Type B pancreatic cell (in vitro differentiated cells): ENCODE results near the gene ZDBF2. TPM values are rescaled to one million over a fixed set of nuclear protein-coding genes. Genes with fewer than 3 reads are reported as not detected.
"Not testable (repeated sequence)": the region's sequence is repeated elsewhere in the genome, so short reads cannot be mapped to it uniquely, and the experiment has no call there.

ENCODE experiments used
- DNase-seq: peaks from one replicate; pipeline ENCODE4 v3.0.0; 2021; ENCODE audit warnings: mixed read lengths; ENCODE audit not compliant: unreplicated experiment; ENCODE audit errors: extremely low spot score
- H3K27ac Mint-ChIP-seq: 2 replicates; pipeline ENCODE4 v1.8.0; 2021; ENCODE audit warnings: mild to moderate bottlenecking, mixed read lengths
- H3K27me3 Mint-ChIP-seq: 2 replicates; pipeline ENCODE4 v1.8.0; 2021; ENCODE audit warnings: mixed read lengths
- H3K36me3 Mint-ChIP-seq: 2 replicates; pipeline ENCODE4 v1.8.0; 2021; ENCODE audit warnings: mixed read lengths
- H3K4me1 Mint-ChIP-seq: one replicate; pipeline ENCODE4 v1.8.0; 2021; ENCODE audit warnings: mixed read lengths; ENCODE audit not compliant: unreplicated experiment
- H3K4me3 Mint-ChIP-seq: 2 replicates; pipeline ENCODE4 v1.8.0; 2021; ENCODE audit warnings: mild to moderate bottlenecking, mixed read lengths
- H3K9me3 Mint-ChIP-seq: 2 replicates; pipeline ENCODE4 v1.8.0; 2021; ENCODE audit warnings: mixed read lengths
- total RNA-seq: library from RNA; stranded (reverse); gene quantifications from 2 replicates; pipeline ENCODE4 v1.2.1, GENCODE V29; 2021; ENCODE audit warnings: low replicate concordance
- TF ChIP-seq, protein P1 (sequence below): fragments of 200-600 bp; sonication (generic); conservative IDR thresholded peaks from 2 replicates; pipeline ENCODE4 v1.5.0; 2021; ENCODE audit warnings: antibody characterized with exemption, mild to moderate bottlenecking

ZDBF2 gene
- total RNA-seq, 1 donor from 2014 or later, result 35.1 TPM

DNA sequence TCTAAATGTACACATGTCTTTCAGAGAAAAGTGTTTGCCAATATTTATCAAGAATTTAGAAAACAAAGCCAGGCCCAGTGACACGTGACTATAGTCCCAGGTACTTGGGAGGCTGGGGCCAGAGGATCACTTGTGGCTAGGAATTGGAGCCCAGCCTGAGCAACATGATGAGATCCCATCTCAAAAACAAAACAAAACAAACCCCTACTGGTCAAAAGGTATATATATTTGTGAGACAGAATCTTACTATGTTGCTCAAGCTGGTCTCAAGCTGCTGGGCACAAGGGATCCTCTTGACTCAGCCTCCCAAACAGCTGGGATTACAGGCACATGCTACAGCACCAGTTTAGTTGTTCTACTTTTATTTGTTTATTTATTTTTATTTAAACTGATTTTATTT lies 79.2 kb downstream of the ZDBF2 start:
- Mint-ChIP-seq H3K36me3 (no peaks in the 10 kb centered on the region), H3K9me3 (peaks cover 18% of the 10 kb centered on the region), H3K4me3 (no peak overlapping the region), H3K27ac (no peak overlapping the region), H3K27me3 (no peaks in the 10 kb centered on the region), H3K4me1 (no peaks in the 10 kb centered on the region)
- TF ChIP-seq, protein P1, sequence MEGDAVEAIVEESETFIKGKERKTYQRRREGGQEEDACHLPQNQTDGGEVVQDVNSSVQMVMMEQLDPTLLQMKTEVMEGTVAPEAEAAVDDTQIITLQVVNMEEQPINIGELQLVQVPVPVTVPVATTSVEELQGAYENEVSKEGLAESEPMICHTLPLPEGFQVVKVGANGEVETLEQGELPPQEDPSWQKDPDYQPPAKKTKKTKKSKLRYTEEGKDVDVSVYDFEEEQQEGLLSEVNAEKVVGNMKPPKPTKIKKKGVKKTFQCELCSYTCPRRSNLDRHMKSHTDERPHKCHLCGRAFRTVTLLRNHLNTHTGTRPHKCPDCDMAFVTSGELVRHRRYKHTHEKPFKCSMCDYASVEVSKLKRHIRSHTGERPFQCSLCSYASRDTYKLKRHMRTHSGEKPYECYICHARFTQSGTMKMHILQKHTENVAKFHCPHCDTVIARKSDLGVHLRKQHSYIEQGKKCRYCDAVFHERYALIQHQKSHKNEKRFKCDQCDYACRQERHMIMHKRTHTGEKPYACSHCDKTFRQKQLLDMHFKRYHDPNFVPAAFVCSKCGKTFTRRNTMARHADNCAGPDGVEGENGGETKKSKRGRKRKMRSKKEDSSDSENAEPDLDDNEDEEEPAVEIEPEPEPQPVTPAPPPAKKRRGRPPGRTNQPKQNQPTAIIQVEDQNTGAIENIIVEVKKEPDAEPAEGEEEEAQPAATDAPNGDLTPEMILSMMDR, result peak; percentile 46
- no peak for DNase-seq

DNA sequence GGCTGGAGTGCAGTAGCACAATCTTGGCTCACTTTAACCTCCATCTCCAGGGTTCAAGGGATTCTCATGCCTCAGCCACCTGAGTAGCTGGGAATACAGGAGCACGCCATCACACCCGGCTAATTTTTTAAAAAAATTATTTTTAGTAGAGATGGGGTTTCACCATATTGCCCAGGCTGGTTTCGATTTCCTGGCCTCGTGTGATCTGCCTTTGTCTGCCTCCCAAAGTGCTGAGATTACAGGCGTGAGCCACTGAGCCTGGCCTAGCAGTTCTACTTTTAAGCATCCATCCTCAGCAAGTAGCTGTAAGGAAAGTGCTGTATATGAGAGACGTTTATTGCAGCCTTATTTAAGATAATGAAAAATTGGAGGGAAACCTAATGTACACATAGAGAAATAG lies 79.7 kb downstream of the ZDBF2 start:
- Mint-ChIP-seq H3K9me3 (peaks cover 21% of the 10 kb centered on the region), H3K4me3 (no peak overlapping the region), H3K27ac (no peak overlapping the region), H3K4me1 (no peaks in the 10 kb centered on the region), H3K27me3 (no peaks in the 10 kb centered on the region), H3K36me3 (no peaks in the 10 kb centered on the region)
- TF ChIP-seq, protein P1, result no peak
- no peak for DNase-seq

DNA sequence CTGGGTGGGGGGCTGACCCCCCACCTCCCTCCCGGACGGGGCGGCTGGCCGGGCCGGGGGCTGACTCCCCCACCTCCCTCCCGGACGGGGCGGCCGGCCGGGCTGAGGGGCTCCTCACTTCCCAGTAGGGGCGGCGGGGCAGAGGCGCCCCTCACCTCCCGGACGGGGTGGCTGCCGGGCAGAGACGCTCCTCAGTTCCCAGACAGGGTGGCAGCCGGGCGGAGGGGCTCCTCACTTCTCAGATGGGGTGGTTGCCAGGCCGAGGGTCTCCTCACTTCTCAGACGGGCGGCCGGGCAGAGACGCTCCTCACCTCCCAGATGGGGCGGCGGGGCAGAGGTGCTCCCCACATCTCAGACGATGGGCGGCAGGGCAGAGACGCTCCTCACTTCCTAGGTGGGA lies 82.4 kb downstream of the ZDBF2 start:
- H3K4me3 Mint-ChIP-seq, H3K4me1 Mint-ChIP-seq, H3K27me3 Mint-ChIP-seq, H3K27ac Mint-ChIP-seq, DNase-seq, H3K36me3 Mint-ChIP-seq: not testable (repeated sequence)
- H3K9me3 Mint-ChIP-seq, result peaks cover 13% of the 10 kb centered on the region

DNA sequence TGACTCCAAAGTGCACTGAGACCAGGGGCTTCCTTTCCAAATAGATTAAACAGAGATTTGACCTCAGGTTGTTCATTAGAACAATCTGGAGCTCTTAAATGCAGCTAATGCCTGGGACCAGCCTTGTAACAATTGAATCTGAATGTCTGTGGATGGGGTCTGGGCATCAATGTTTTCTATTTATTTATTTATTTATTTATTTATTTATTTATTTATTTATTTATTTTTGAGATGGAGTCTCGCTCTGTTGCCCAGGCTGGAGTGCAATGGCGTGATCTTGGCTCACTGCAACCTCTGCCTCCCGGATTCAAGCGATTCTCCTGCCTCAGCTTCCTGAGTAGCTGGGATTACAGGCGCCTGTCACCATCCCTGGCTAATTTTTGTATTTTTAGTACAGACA lies 86.4 kb downstream of the ZDBF2 start:
- not testable (repeated sequence) for H3K4me1 Mint-ChIP-seq, H3K27ac Mint-ChIP-seq, DNase-seq, H3K4me3 Mint-ChIP-seq, H3K36me3 Mint-ChIP-seq, H3K27me3 Mint-ChIP-seq
- peaks cover 13% of the 10 kb centered on the region for H3K9me3 Mint-ChIP-seq

DNA sequence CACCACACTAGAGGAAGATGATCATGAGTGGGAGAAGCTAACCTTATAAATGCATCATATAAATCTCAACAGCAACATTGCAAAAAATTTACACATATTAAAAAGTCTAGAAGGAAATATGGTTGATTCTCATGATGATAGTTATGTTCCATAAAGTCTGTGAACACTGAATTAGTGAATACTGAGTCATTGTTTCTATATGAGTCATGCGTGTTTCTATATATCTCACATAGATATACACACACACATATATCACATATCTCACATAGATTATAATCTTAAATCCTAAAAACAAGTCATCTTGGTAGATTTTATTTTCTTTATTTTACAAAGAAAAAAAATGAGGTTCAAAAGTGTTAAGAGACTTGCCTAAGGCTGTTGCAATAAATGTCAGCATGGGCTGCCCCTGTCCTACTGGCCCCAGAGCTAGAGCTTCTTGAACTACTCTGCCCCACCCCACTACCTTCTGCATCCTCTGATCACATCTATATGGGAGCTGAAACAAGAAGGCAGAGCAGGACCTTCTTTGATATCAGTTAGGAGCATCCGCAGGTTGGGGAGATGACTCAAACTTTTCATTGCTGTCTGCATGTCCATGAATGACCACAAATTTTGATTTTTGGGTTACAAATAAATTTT lies 87.1 kb downstream of the ZDBF2 start:
- Mint-ChIP-seq H3K27ac (no peak overlapping the region), H3K36me3 (no peaks in the 10 kb centered on the region), H3K4me1 (no peaks in the 10 kb centered on the region), H3K4me3 (no peak overlapping the region), H3K27me3 (peaks cover 3% of the 10 kb centered on the region), H3K9me3 (peaks cover 13% of the 10 kb centered on the region)
- TF ChIP-seq, protein P1, result no peak
- DNase-seq, result no peak

Other genes starting within 250 kb of the ZDBF2 start
- 20.4 and 21.0 TPM in 2 replicates for gene INO80D, start 188.5 kb upstream of the ZDBF2 start, total RNA-seq
- 81.5 and 95.9 TPM in 2 replicates for gene NDUFS1, start 115.2 kb upstream of the ZDBF2 start, total RNA-seq
- 623 and 674 TPM in 2 replicates for gene EEF1B2, start 114.8 kb upstream of the ZDBF2 start, total RNA-seq
- gene ADAM23, start 168.9 kb downstream of the ZDBF2 start, total RNA-seq, result 3.1 and 20.2 TPM in 2 replicates